ENCODE measurements around the gene ZFPM1. TPM values are rescaled to one million over a fixed set of nuclear protein-coding genes. Genes with fewer than 3 reads are reported as not detected.

The ZFPM1 gene
- total and polyA plus RNA-seq, 5 donors: 7.7 to 11.4 (median 8.2) TPM

DNA sequence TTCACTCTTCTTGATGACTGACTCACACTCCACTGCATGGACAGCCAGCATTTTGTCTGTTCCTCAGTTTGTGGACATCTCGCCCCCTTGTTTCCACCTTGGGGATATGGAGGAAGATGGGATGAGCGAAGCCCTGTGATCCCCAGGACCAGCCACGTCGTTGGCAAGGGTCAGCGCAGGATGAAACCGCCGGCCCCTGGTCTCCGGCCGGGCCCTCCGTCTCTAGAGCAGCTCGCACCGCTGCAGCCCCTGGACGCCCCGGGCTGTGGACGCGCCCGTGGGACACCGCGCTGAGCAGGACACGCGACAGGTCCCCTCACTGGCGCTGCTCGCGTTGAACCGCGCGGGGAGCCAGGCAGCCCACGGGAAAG, 116.5 kb downstream of the ZFPM1 start:
- peak in 2 of 3 donors; percentile 32 to 68 for DNase-seq
- peaks cover 4% of the 10 kb centered on the region for H3K4me1 ChIP-seq (ENCODE audit: control insufficient read depth, insufficient read depth, low read length)
- peak overlapping the region; percentile 67 for H3K27ac ChIP-seq (ENCODE audit: low read length)
- intact Hi-C loops (cut with DNase I): no loop called here
- WGBS: 2% methylated on average over 28 of the region's 28 CpGs
- no peaks in the 10 kb centered on the region for H3K27me3 ChIP-seq (ENCODE audit: control insufficient read depth, insufficient read depth)
- peak; percentile 53 to 64 for ATAC-seq
- peak overlapping the region; percentile 65 for H3K4me3 ChIP-seq (ENCODE audit: low read length)
- no peaks in the 10 kb centered on the region for H3K9me3 ChIP-seq (ENCODE audit: control insufficient read depth, low read length)

- under 1% methylated on average over 90 of the region's 90 CpGs for WGBS
- H3K4me3 ChIP-seq (ENCODE audit: low read length): peak within 1 kb of the TSS; percentile 95
- intact Hi-C loops (cut with DNase I): no loop called here
Observed at GRCh38 chr16:88569985-88570690, 117.1 kb downstream of the ZFPM1 start, which contains the start of gene ZC3H18. ZC3H18 (plus strand) TSS chr16:88570403; CDS start chr16:88577124, 6,721 bp downstream.

DNA sequence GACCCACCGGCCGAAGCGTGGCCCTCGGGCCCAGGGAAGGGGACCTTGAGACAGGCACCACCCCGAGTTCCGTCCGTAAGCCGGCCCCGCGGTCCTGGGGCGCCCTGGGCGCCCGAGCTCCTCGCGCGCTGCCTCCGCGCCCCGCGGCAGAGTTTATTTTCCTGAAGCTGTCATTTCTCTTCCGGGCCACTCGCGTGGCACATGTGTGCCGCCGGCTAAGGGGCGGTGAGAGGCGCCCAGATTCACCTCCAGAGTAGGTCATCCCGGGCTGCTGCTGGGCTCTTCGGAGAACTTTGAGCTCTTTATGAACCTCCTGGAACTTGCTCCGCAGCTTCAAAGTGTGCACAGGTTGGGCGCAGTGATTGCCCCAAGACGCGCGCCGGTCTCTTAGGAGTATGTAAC, 117.6 kb downstream of the ZFPM1 start:
- H3K9me3 ChIP-seq (ENCODE audit: control insufficient read depth, low read length): no peaks in the 10 kb centered on the region
- no peak overlapping the region for H3K27ac ChIP-seq (ENCODE audit: low read length)
- no peaks in the 10 kb centered on the region for H3K27me3 ChIP-seq (ENCODE audit: control insufficient read depth, insufficient read depth)
- intact Hi-C loops (cut with DNase I): no loop called here
- DNase-seq (no peak), ATAC-seq (no peak)
- WGBS: under 1% methylated on average over 35 of the region's 35 CpGs
- H3K4me3 ChIP-seq (ENCODE audit: low read length): peak overlapping the region; percentile 95
- peaks cover 4% of the 10 kb centered on the region for H3K4me1 ChIP-seq (ENCODE audit: control insufficient read depth, insufficient read depth, low read length)

More at GRCh38 chr16:88569985-88570690, 117.1 kb downstream of the ZFPM1 start, which contains the start of gene ZC3H18:
- Histone ChIP-seq H3K27me3 (ENCODE audit: control insufficient read depth, insufficient read depth) (no peaks in the 10 kb centered on the region), H3K9me3 (ENCODE audit: control insufficient read depth, low read length) (no peaks in the 10 kb centered on the region), H3K4me1 (ENCODE audit: control insufficient read depth, insufficient read depth, low read length) (peaks cover 4% of the 10 kb centered on the region), H3K27ac (ENCODE audit: low read length) (peak within 1 kb of the TSS; percentile 77)
- DNase-seq: peak; percentile 98 to 99 (median 99)
- ATAC-seq: peak; percentile 97 to 98

- intact Hi-C loops (cut with DNase I): no loop called here
- DNase-seq (no peak), ATAC-seq (no peak)
- Histone ChIP-seq H3K27ac (ENCODE audit: low read length) (no peak overlapping the region), H3K9me3 (ENCODE audit: control insufficient read depth, low read length) (no peaks in the 10 kb centered on the region), H3K27me3 (ENCODE audit: control insufficient read depth, insufficient read depth) (no peaks in the 10 kb centered on the region), H3K4me1 (ENCODE audit: control insufficient read depth, insufficient read depth, low read length) (peaks cover 4% of the 10 kb centered on the region), H3K4me3 (ENCODE audit: low read length) (no peak overlapping the region)
- 90% methylated on average over 11 of the region's 11 CpGs for WGBS
Observed at GRCh38 chr16:88575251-88575650, 122.2 kb downstream of the ZFPM1 start.

- Histone ChIP-seq H3K27ac (ENCODE audit: low read length) (no peak overlapping the region), H3K4me3 (ENCODE audit: low read length) (no peak overlapping the region), H3K27me3 (ENCODE audit: control insufficient read depth, insufficient read depth) (no peaks in the 10 kb centered on the region), H3K9me3 (ENCODE audit: control insufficient read depth, low read length) (no peaks in the 10 kb centered on the region), H3K4me1 (ENCODE audit: control insufficient read depth, insufficient read depth, low read length) (peaks cover 1% of the 10 kb centered on the region)
- DNase-seq (no peak), ATAC-seq (no peak)
- 92% methylated on average over 13 of the region's 13 CpGs for WGBS
- intact Hi-C loops (cut with DNase I): no loop called here
Observed at GRCh38 chr16:88576307-88576706, 123.2 kb downstream of the ZFPM1 start.

GRCh38 chr16:88577166-88577565, 124.1 kb downstream of the ZFPM1 start:
- Histone ChIP-seq H3K27ac (ENCODE audit: low read length) (no peak overlapping the region), H3K9me3 (ENCODE audit: control insufficient read depth, low read length) (no peaks in the 10 kb centered on the region), H3K4me3 (ENCODE audit: low read length) (no peak overlapping the region), H3K4me1 (ENCODE audit: control insufficient read depth, insufficient read depth, low read length) (no peaks in the 10 kb centered on the region), H3K27me3 (ENCODE audit: control insufficient read depth, insufficient read depth) (no peaks in the 10 kb centered on the region)
- no peak for ATAC-seq
- DNase-seq: no peak
- WGBS: 92% methylated on average over 20 of the region's 20 CpGs
- intact Hi-C loops (cut with DNase I): no loop called here

DNA sequence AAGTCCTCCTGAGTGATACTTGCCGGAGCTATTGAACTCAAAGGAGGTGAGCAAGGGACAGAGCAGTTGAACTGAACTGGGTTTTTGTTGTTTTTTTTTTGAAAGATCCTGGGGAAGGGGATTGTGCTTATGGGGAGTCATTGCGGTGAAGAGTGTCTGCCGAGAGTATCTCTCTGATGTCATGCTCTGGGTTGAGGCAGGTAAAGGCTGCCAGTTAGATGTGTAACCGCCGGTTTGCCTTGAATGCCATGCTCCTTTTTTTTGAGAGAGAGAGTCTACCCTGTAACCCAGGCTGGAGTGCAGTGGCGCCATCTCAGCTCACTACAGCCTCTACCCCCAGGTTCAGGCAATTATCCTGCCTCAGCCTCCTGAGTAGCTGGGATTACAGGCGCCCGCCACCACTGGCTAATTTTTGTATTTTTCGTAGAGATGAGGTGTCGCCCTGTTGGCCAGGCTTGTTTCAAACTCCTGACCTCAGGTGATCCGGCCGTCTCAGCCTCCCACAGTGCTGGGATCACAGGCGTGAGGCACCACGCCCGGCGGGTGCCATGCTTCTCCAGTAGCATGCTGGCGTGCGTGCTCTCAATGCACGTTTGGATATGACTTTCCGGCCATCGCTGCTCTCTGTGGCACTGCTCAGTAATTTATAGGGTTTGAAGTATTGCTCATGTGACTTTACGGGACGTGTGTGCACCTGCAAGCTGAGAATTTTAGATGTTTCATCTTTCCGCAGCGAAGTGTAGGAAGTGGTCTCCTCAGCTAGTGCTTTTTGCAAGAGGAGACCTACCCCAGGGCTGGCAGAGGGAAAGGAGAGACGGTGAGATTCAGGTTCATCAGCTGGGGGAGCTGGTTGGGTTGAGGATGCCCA, 125.6 kb downstream of the ZFPM1 start:
- 92% methylated on average over 26 of the region's 26 CpGs for WGBS
- no peak for ATAC-seq
- intact Hi-C loops (cut with DNase I): no loop called here

DNA sequence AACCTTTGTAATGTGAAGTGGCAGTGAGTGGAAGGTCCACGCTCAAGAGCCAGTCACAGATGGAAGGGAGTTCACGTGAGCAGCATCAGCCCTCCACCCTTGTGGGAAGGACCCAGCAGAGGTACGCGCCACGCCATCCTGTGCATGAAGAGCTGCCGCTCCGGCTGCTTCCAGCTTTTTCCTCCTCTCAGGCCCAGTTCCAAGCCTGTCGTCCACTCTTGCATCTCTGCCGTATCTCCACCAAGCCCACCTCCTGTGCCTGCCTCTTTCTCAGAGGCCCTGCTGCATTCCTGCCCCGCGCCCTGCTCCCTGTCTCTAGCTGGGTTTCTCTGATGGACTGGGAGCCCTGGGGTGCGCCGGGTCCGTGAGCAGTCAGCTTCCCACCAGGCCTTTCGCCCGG, 127.3 kb downstream of the ZFPM1 start:
- H3K4me1 ChIP-seq (ENCODE audit: control insufficient read depth, insufficient read depth, low read length): no peaks in the 10 kb centered on the region
- no peak overlapping the region for H3K27ac ChIP-seq (ENCODE audit: low read length)
- no peaks in the 10 kb centered on the region for H3K27me3 ChIP-seq (ENCODE audit: control insufficient read depth, insufficient read depth)
- DNase-seq (no peak), ATAC-seq (no peak)
- 88% methylated on average over 16 of the region's 16 CpGs for WGBS
- no peak overlapping the region for H3K4me3 ChIP-seq (ENCODE audit: low read length)
- intact Hi-C loops (cut with DNase I): no loop called here
- no peaks in the 10 kb centered on the region for H3K9me3 ChIP-seq (ENCODE audit: control insufficient read depth, low read length)

More for the DNA sequence above, 125.6 kb downstream of the ZFPM1 start:
- no peak for DNase-seq
- no peaks in the 10 kb centered on the region for H3K27me3 ChIP-seq (ENCODE audit: control insufficient read depth, insufficient read depth)
- no peaks in the 10 kb centered on the region for H3K4me1 ChIP-seq (ENCODE audit: control insufficient read depth, insufficient read depth, low read length)
- no peak overlapping the region for H3K4me3 ChIP-seq (ENCODE audit: low read length)
- H3K9me3 ChIP-seq (ENCODE audit: control insufficient read depth, low read length): no peaks in the 10 kb centered on the region
- no peak overlapping the region for H3K27ac ChIP-seq (ENCODE audit: low read length)

GRCh38 chr16:88581033-88581432, 128.0 kb downstream of the ZFPM1 start:
- no peaks in the 10 kb centered on the region for H3K9me3 ChIP-seq (ENCODE audit: control insufficient read depth, low read length)
- WGBS: 87% methylated on average over 4 of the region's 4 CpGs
- intact Hi-C loops (cut with DNase I): no loop called here
- no peaks in the 10 kb centered on the region for H3K27me3 ChIP-seq (ENCODE audit: control insufficient read depth, insufficient read depth)
- H3K4me3 ChIP-seq (ENCODE audit: low read length): no peak overlapping the region
- H3K4me1 ChIP-seq (ENCODE audit: control insufficient read depth, insufficient read depth, low read length): no peaks in the 10 kb centered on the region
- H3K27ac ChIP-seq (ENCODE audit: low read length): no peak overlapping the region
- no peak for ATAC-seq
- no peak for DNase-seq

DNA sequence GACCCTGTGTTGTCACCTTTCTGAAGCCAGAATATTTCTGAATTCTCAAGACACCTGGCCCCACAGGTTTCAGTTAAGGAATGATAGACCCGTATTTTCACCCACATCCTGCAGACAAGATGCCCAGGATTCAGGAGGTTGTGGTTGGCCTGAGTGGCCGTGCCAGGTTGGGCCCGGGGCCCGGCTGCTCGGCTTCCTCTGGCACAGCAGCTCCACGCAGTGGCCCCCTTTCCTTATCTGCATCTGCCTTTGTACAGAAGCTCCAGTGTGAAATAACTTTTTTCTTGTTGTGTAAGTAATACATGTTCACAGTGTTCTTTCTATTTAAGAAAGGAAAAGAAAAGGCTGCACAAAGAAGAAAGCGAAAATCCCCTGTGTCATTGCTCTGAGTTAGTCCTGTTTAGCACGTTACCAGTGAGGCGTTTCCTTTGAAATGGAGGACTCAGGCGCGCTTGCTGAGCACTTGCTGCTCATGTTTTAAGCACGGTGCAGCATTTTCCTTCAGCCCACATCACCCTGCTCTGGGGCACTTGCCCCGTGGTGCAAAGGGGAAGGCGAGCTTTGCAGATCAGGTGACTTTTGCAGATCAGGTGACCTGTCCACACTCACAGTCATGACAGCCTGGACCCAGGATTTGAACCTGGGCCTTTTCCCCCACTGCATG, 130.0 kb downstream of the ZFPM1 start:
- ATAC-seq (no peak), DNase-seq (no peak)
- WGBS: 87% methylated on average over 14 of the region's 14 CpGs
- Histone ChIP-seq H3K4me3 (ENCODE audit: low read length) (no peak overlapping the region), H3K27ac (ENCODE audit: low read length) (no peak overlapping the region), H3K27me3 (ENCODE audit: control insufficient read depth, insufficient read depth) (no peaks in the 10 kb centered on the region), H3K9me3 (ENCODE audit: control insufficient read depth, low read length) (no peaks in the 10 kb centered on the region), H3K4me1 (ENCODE audit: control insufficient read depth, insufficient read depth, low read length) (no peaks in the 10 kb centered on the region)
- intact Hi-C loops (cut with DNase I): no loop called here

DNA sequence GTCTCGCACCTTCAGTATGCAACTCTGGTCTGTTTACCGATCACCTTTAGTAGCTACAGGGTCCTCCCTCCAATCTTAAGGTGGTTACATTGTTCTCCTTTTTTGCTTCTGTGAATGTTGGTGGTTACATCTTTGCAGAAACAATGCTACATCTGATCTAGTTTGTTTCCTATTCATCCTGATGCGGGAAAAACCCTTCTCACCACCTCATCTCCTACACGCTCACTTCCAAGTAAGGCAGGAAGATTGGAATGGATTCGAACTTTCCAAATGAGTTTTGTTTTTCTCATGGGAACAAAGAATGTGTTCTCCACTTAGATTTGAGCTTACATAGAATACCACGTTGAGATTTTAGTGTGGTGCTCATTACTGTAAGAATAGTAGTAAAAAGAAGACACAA, 131.6 kb downstream of the ZFPM1 start:
- ATAC-seq (no peak), DNase-seq (no peak)
- Histone ChIP-seq H3K27ac (ENCODE audit: low read length) (no peak overlapping the region), H3K4me1 (ENCODE audit: control insufficient read depth, insufficient read depth, low read length) (no peaks in the 10 kb centered on the region), H3K27me3 (ENCODE audit: control insufficient read depth, insufficient read depth) (no peaks in the 10 kb centered on the region), H3K4me3 (ENCODE audit: low read length) (no peak overlapping the region), H3K9me3 (ENCODE audit: control insufficient read depth, low read length) (no peaks in the 10 kb centered on the region)
- intact Hi-C loops (cut with DNase I): no loop called here
- WGBS: 76% methylated on average over 6 of the region's 6 CpGs

Data from right cardiac atrium (tissue), 5 donors.